H1 (cell line): ENCODE data around the gene POLRMT. TPM values are rescaled to one million over a fixed set of nuclear protein-coding genes. Genes with fewer than 3 reads are reported as not detected.
A peak's percentile ranks its signal among the peaks of the same experiment; 100 is the strongest.

Source experiments
- CTCF ChIA-PET: fragments of 300-600 bp; sonication (Branson Sonifier 250); formaldehyde crosslinking; loops from one replicate; lab custom pipeline; 2021; ENCODE audit not compliant: partially characterized antibody; lab: Charles Lee
- POLR2A ChIA-PET: fragments of 300-600 bp; sonication (Branson Sonifier 250); formaldehyde crosslinking; loops from one replicate; lab custom pipeline; 2021; ENCODE audit warnings: inconsistent platforms; ENCODE audit not compliant: partially characterized antibody; lab: Charles Lee
- DNase-seq, 2 experiments: peaks; one replicate each; pipeline versions ENCODE4 v3.0.0 to v3.0.0-alpha.2; 2010 to 2022; ENCODE audit warnings: low spot score in 2 of 2, low read depth in 1 of 2, mixed read lengths in 1 of 2
- FAIRE-seq: peaks from 2 replicates; lab custom pipeline; 2011; peaks lifted over from hg19 to GRCh38; lab: Jason Lieb, UNC
- H2AFZ ChIP-seq: 2 replicates; pipeline ENCODE4 v1.8.1; 2012; ENCODE audit warnings: low read length, inconsistent platforms
- H2AK5ac ChIP-seq: 2 replicates; pipeline ENCODE4 v1.6.1; 2013; ENCODE audit warnings: low read depth, low read length
- H2BK120ac ChIP-seq: replicated peaks from 2 replicates; pipeline ENCODE3; 2013; ENCODE audit warnings: low read depth, low read length, inconsistent platforms
- H2BK12ac ChIP-seq: 2 replicates; pipeline ENCODE4 v1.6.1; 2013; ENCODE audit warnings: low read depth, low read length
- H2BK15ac ChIP-seq: 2 replicates; pipeline ENCODE4 v1.6.1; 2013; ENCODE audit warnings: low read length
- H2BK20ac ChIP-seq: 2 replicates; pipeline ENCODE4 v1.6.1; 2013; ENCODE audit warnings: low read length
- H2BK5ac ChIP-seq: 2 replicates; pipeline ENCODE4 v1.6.1; 2013; ENCODE audit warnings: low read depth, low read length
- H3K14ac ChIP-seq: 2 replicates; pipeline ENCODE4 v1.6.1; 2013; ENCODE audit warnings: inconsistent platforms; ENCODE audit not compliant: insufficient read length
- H3K18ac ChIP-seq: 2 replicates; pipeline ENCODE4 v1.6.1; 2013; ENCODE audit warnings: low read length; ENCODE audit errors: extremely low read depth
- H3K23ac ChIP-seq: 2 replicates; pipeline ENCODE4 v1.6.1; 2013; ENCODE audit warnings: inconsistent platforms; ENCODE audit not compliant: insufficient read length
- H3K23me2 ChIP-seq: 2 replicates; pipeline ENCODE4 v1.6.1; 2013; ENCODE audit warnings: low read depth, low read length
- H3K27ac ChIP-seq: 2 replicates; pipeline ENCODE4 v1.6.1; 2011; ENCODE audit warnings: low read depth, low read length, inconsistent platforms
- H3K27me3 ChIP-seq, 4 experiments: replicated peaks in 1 of 4; 1 replicate in 1 of 4; 2 replicates in 3 of 4; pipeline versions ENCODE4 v1.6.1 to v1.8.1; 2011 to 2013; ENCODE audit warnings: low read length in 3 of 4, mild to moderate bottlenecking in 3 of 4, inconsistent platforms in 2 of 4, mixed read lengths in 2 of 4, moderate library complexity in 1 of 4; ENCODE audit not compliant: control insufficient read depth in 3 of 4, insufficient read depth in 3 of 4; ENCODE audit errors: extremely low read depth in 1 of 4
- H3K36me3 ChIP-seq, 4 experiments: 2 replicates each; pipeline versions ENCODE4 v1.6.1 to v1.8.1; 2011 to 2013; ENCODE audit warnings: mild to moderate bottlenecking in 4 of 4, low read length in 3 of 4, moderate library complexity in 2 of 4, control low read depth in 1 of 4, inconsistent platforms in 1 of 4; ENCODE audit not compliant: insufficient read depth in 4 of 4, control insufficient read depth in 2 of 4
- H3K4ac ChIP-seq: replicated peaks from 2 replicates; pipeline ENCODE3; 2013; ENCODE audit warnings: low read length, low read depth, mixed read lengths, inconsistent platforms; ENCODE audit not compliant: insufficient read length
- H3K4me1 ChIP-seq, 4 experiments: replicated peaks in 1 of 4; 1 replicate in 1 of 4; 2 replicates in 3 of 4; pipeline versions ENCODE4 v1.6.1 to v1.8.1; 2011 to 2013; ENCODE audit warnings: low read length in 3 of 4, inconsistent platforms in 2 of 4, mixed read lengths in 1 of 4; ENCODE audit not compliant: insufficient read depth in 4 of 4, control insufficient read depth in 3 of 4
- H3K4me2 ChIP-seq, 2 experiments: 2 replicates each; pipeline versions ENCODE4 v1.6.1 to v1.8.1; 2011 to 2013; ENCODE audit warnings: low read depth in 2 of 2, low read length in 2 of 2, control low read depth in 1 of 2, inconsistent platforms in 1 of 2, mild to moderate bottlenecking in 1 of 2; ENCODE audit not compliant: insufficient read depth in 1 of 2
- H3K4me3 ChIP-seq, 4 experiments: fragments of 200-600, 300-600 bp in 1 of 4; sonication (generic), shearing (Covaris generic), sonication (Bioruptor Twin) in 1 of 4; 2 replicates each; pipeline versions ENCODE4 v1.5.1 to v1.8.1; 2011 to 2016; ENCODE audit warnings: low read length in 4 of 4, low read depth in 3 of 4, control low read depth in 2 of 4, inconsistent platforms in 2 of 4, mild to moderate bottlenecking in 2 of 4, mixed read lengths in 1 of 4, moderate library complexity in 1 of 4; ENCODE audit not compliant: insufficient read depth in 2 of 4; ENCODE audit errors: extremely low read depth in 1 of 4
- H3K56ac ChIP-seq: replicated peaks from 2 replicates; pipeline ENCODE3; 2013; ENCODE audit warnings: low read depth, mild to moderate bottlenecking, mixed read lengths, low read length, inconsistent platforms; ENCODE audit not compliant: insufficient read length
- H3K79me1 ChIP-seq: 2 replicates; pipeline ENCODE4 v1.6.1; 2013; ENCODE audit warnings: low read depth, low read length, control low read depth
- H3K79me2 ChIP-seq, 2 experiments: 2 replicates each; pipeline versions ENCODE4 v1.6.1 to v1.8.1; 2012 to 2013; ENCODE audit warnings: low read length in 2 of 2, mild to moderate bottlenecking in 2 of 2, inconsistent platforms in 1 of 2; ENCODE audit not compliant: insufficient read depth in 2 of 2, control insufficient read depth in 1 of 2
- H3K9ac ChIP-seq, 4 experiments: replicated peaks in 1 of 4; 1 replicate in 1 of 4; 2 replicates in 3 of 4; pipeline versions ENCODE4 v1.6.1 to v1.8.1; 2011 to 2013; ENCODE audit warnings: low read depth in 3 of 4, low read length in 3 of 4, control low read depth in 2 of 4, mild to moderate bottlenecking in 2 of 4, moderate library complexity in 2 of 4, inconsistent platforms in 1 of 4; ENCODE audit errors: extremely low read depth in 1 of 4
- H3K9me3 ChIP-seq, 2 experiments: 2 replicates each; pipeline versions ENCODE4 v1.6.1 to v1.8.1; 2012 to 2013; ENCODE audit warnings: mild to moderate bottlenecking in 2 of 2, moderate library complexity in 2 of 2, control low read depth in 1 of 2, inconsistent platforms in 1 of 2, low read depth in 1 of 2, low read length in 1 of 2, mixed read lengths in 1 of 2; ENCODE audit not compliant: insufficient read depth in 2 of 2
- H4K20me1 ChIP-seq, 2 experiments: replicated peaks in 1 of 2; 2 replicates each; pipeline versions ENCODE3 to v1.8.1; 2011 to 2013; ENCODE audit warnings: inconsistent platforms in 2 of 2, low read length in 2 of 2, mild to moderate bottlenecking in 1 of 2; ENCODE audit not compliant: insufficient read depth in 2 of 2, control insufficient read depth in 1 of 2
- H4K5ac ChIP-seq: 2 replicates; pipeline ENCODE4 v1.6.1; 2013; ENCODE audit warnings: low read length, low read depth, mixed read lengths, inconsistent platforms; ENCODE audit not compliant: insufficient read length
- H4K8ac ChIP-seq: 2 replicates; pipeline ENCODE4 v1.8.0; 2013; ENCODE audit warnings: mild to moderate bottlenecking, moderate library complexity, low read length, inconsistent platforms; ENCODE audit not compliant: insufficient read depth; ENCODE audit errors: extremely low read depth
- H4K91ac ChIP-seq: replicated peaks from 2 replicates; pipeline ENCODE3; 2013; ENCODE audit warnings: low read length, mixed read lengths, inconsistent platforms; ENCODE audit not compliant: insufficient read length
- CTCF ChIP-seq, 3 experiments: IDR thresholded peaks; 1 replicate in 2 of 3; 2 replicates in 1 of 3; pipeline versions ENCODE4 v1.5.1 to v1.6.1; 2011; ENCODE audit warnings: low read length in 3 of 3, mild to moderate bottlenecking in 3 of 3, inconsistent platforms in 2 of 3, low read depth in 1 of 3, moderate library complexity in 1 of 3; ENCODE audit not compliant: insufficient read depth in 1 of 3; ENCODE audit errors: control extremely low read depth in 1 of 3
- KDM4A ChIP-seq: IDR thresholded peaks from one replicate; pipeline ENCODE4 v1.7.1; 2012; ENCODE audit warnings: low read depth, mild to moderate bottlenecking, moderate library complexity, low read length, inconsistent platforms; ENCODE audit not compliant: severe bottlenecking
- RBBP5 ChIP-seq: IDR thresholded peaks from 2 replicates; pipeline ENCODE4 v1.7.1; 2012; ENCODE audit warnings: low read depth, mild to moderate bottlenecking, inconsistent platforms, low read length, moderate library complexity, borderline replicate concordance
- SAP30 ChIP-seq: fragments of 300-600 bp; sonication (generic); IDR thresholded peaks from 2 replicates; pipeline ENCODE4 v1.7.1; 2012; ENCODE audit warnings: low read length, moderate library complexity, mild to moderate bottlenecking, inconsistent platforms; ENCODE audit not compliant: insufficient read depth, insufficient replicate concordance
- SIRT6 ChIP-seq: IDR thresholded peaks from one replicate; pipeline ENCODE4 v1.7.1; 2012; ENCODE audit warnings: low read length, inconsistent platforms
- USF2 ChIP-seq: IDR thresholded peaks from 2 replicates; pipeline ENCODE4 v1.6.1; 2011; ENCODE audit warnings: low read length, improper control_type of control experiment
- WGBS, 2 experiments: shearing (Covaris generic) in 1 of 2; methylation state at CpG; one replicate each; pipeline versions ENCODE4 v1.1.6 to v1.1.7; 2013 to 2015; ENCODE audit warnings: low lambda C conversion rate in 2 of 2, mixed read lengths in 2 of 2, inconsistent platforms in 1 of 2, low coverage in 1 of 2, missing lambda C conversion rate in 1 of 2; ENCODE audit not compliant: insufficient replicate concordance in 2 of 2, insufficient coverage in 1 of 2, insufficient read length in 1 of 2; ENCODE audit errors: extremely low coverage in 1 of 2, missing lambda C conversion rate in 1 of 2; 5-methylcytosine and 5-hydroxymethylcytosine counted together
- polyA plus RNA-seq, 7 experiments: library from polyadenylated mRNA; depleted of rRNA in 3 of 7; stranded (reverse) in 5 of 7; unstranded in 2 of 7; fragments of >200 nt in 5 of 7; fragments of 200-250 nt in 2 of 7; gene quantifications; 1 replicate in 5 of 7; 2 replicates in 1 of 7; 4 replicates in 1 of 7; pipeline versions ENCODE4 v1.2.1 to v1.2.3, GENCODE V29; 2011 to 2013; ENCODE audit warnings: missing spikeins in 2 of 7, mixed read lengths in 2 of 7
- total RNA-seq: library from RNA; stranded (reverse); fragmentation: NEBNext Ultra II Directional; extraction: Animal tissue kit (Norgen Biotek cat#: 25700); gene quantifications from 2 replicates; pipeline ENCODE4 v1.2.1, GENCODE V29; 2021

Gene POLRMT
- total and polyA plus RNA-seq, 2 of the 8 experiments (the other 6 are each of a cell fraction or from before 2014, with no cell fraction given), result 93.0 to 111 TPM

- no peak overlapping the region for H3K4ac ChIP-seq
- no peak overlapping the region for H3K27ac ChIP-seq
- H2AFZ ChIP-seq, result no peak overlapping the region
- peaks cover 4 to 12% of the 10 kb centered on the region in 2 experiments for H4K20me1 ChIP-seq
- peak overlapping the region; percentile 17; the same call in 1 of the 2 replicates for H2AK5ac ChIP-seq
- POLR2A ChIA-PET, result interaction anchor here (0.9 to 1.5 kb wide), 2 partner anchors 21 to 51 kb away, joined by 3 read pairs; no protein-coding TSS in a partner anchor
- no peaks in the 10 kb centered on the region for H3K79me2 ChIP-seq
- H4K91ac ChIP-seq, result no peak overlapping the region
- no peak overlapping the region for H3K9ac ChIP-seq
- no peaks in the 10 kb centered on the region for H3K9me3 ChIP-seq
- no peak overlapping the region for H2BK15ac ChIP-seq
- H2BK5ac ChIP-seq, result no peak overlapping the region
- H2BK120ac ChIP-seq, result no peak overlapping the region
- DNase-seq, result no peak
- H3K4me3 ChIP-seq, result no peak overlapping the region
- H3K27me3 ChIP-seq, result peaks cover 23 to 39% (median 31%) of the 10 kb centered on the region in 4 experiments
- no peaks in the 10 kb centered on the region for H3K79me1 ChIP-seq
- H2BK12ac ChIP-seq, result no peak overlapping the region
- H3K23me2 ChIP-seq, result peaks cover 2% of the 10 kb centered on the region; the same call in 1 of the 2 replicates
- H2BK20ac ChIP-seq, result no peak overlapping the region
- H3K56ac ChIP-seq, result no peak overlapping the region
- peaks cover 0 to 6% (median 1%) of the 10 kb centered on the region in 4 experiments; a peak in 3 of 7 replicates for H3K4me1 ChIP-seq
- peaks cover 0 to 4% (median 0%) of the 10 kb centered on the region in 4 experiments; a peak in 1 of 8 replicates for H3K36me3 ChIP-seq
- CTCF ChIA-PET, result interaction anchor here (1.2 to 1.3 kb wide), 2 partner anchors 19 to 35 kb away, joined by 3 read pairs; no protein-coding TSS in a partner anchor
- no peak overlapping the region for H4K8ac ChIP-seq
- H3K18ac ChIP-seq, result no peak overlapping the region
- H3K23ac ChIP-seq, result no peak overlapping the region
- WGBS, 2 experiments, result 90% methylated on average over 16 of the region's 18 CpGs; no CpG with 5 or more reads in 1 of the 2 experiments
- FAIRE-seq, result no peak
- no peak overlapping the region for H3K4me2 ChIP-seq
- H4K5ac ChIP-seq, result no peak overlapping the region
- no peak overlapping the region for H3K14ac ChIP-seq
- no peak for TF ChIP-seq USF2
- TF ChIP-seq RBBP5, result no peak
- TF ChIP-seq SIRT6, result no peak
- no peak for TF ChIP-seq SAP30
- TF ChIP-seq CTCF (IDR thresholded peaks at IDR 0.05; ENCODE audit: control extremely low read depth in 1 of 3, insufficient read depth in 1 of 3, low read depth in 1 of 3, low read length in 3 of 3), result no peak
- no peak for TF ChIP-seq KDM4A
Observed at GRCh38 chr19:593055-593454, 40.3 kb downstream of the POLRMT start.
